Uterus (tissue), 2 donors: ENCODE data around the gene TMEM185B.

ENCODE experiments used
- CTCF ChIP-seq, 4 experiments: fragments of 200-600 bp in 2 of 4; fragments of 450-650 bp in 2 of 4; sonication (generic) in 2 of 4; IDR thresholded peaks; one replicate each; pipeline ENCODE4 v1.5.1; 2016 to 2019; ENCODE audit warnings: antibody characterized with exemption in 4 of 4, mild to moderate bottlenecking in 2 of 4, moderate library complexity in 1 of 4
- POLR2A ChIP-seq, 2 donors: fragments of 450-650 bp; IDR thresholded peaks; one replicate each; pipeline ENCODE4 v1.6.1; 2016; ENCODE audit warnings: antibody characterized with exemption in 2 of 2, mild to moderate bottlenecking in 1 of 2, moderate library complexity in 1 of 2

DNA sequence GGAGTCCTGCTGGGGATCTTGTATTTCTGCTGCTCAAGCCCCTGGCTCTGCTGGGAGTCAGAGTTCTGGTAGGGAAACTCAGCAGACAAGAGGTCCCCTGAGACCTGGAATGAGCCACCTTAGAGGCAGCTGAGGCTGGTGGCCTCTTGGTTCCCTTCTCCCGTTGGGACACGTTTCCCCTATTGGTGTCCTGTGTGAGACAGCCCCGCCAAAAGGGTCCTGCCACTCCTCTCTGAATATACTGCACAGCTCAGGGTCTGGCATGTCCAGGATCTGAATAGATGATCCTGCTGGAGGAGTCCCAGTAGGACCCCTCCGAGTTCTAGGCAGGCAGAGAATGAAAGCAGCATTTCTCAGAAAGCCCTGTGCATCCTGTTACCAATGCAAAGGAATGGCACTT, 27.4 kb upstream of the TMEM185B start:
- no peak for TF ChIP-seq CTCF (IDR thresholded peaks at IDR 0.05)
- TF ChIP-seq POLR2A (IDR thresholded peaks at IDR 0.05), result no peak
